ENCODE measurements around the gene SAMD4B.

DNA sequence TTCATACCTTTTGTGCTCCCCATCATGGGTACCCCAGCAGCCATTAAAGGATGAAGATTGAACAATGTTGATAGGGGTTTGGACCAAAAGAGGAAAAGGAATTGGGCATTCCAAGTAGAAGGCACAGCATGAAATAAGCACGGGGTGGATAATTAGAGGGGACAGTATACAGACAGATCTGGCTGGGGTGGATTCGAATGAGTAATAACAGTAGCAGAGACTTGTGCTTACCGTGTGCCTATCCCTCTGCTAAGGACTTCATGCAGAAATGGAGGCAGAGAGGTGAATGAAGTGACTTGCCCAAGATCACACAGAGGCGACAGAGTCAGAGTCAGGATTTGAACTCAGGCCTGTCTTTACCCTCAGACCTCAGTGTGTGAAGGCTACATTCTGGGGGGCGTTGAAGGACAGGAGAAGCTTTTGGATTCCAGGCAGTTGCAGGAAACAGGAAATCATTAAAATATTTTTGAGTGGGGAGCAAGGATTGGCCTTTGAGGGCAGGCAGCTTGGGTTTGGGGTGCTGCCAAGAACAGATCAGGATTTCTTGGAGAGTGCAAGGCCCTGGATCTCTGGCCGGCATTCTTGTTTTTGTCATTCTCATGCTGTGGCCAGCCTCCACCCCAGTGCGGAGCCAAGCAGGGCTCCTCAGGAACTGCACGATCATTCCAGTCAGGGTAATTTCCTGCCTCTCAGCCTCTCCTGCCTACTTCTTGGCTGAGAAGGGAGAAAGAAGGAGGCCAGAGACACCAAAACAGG lies 30.0 kb downstream of the SAMD4B start:
- TF ChIP-seq, protein P1, sequence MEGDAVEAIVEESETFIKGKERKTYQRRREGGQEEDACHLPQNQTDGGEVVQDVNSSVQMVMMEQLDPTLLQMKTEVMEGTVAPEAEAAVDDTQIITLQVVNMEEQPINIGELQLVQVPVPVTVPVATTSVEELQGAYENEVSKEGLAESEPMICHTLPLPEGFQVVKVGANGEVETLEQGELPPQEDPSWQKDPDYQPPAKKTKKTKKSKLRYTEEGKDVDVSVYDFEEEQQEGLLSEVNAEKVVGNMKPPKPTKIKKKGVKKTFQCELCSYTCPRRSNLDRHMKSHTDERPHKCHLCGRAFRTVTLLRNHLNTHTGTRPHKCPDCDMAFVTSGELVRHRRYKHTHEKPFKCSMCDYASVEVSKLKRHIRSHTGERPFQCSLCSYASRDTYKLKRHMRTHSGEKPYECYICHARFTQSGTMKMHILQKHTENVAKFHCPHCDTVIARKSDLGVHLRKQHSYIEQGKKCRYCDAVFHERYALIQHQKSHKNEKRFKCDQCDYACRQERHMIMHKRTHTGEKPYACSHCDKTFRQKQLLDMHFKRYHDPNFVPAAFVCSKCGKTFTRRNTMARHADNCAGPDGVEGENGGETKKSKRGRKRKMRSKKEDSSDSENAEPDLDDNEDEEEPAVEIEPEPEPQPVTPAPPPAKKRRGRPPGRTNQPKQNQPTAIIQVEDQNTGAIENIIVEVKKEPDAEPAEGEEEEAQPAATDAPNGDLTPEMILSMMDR (IDR thresholded peaks at IDR 0.05; ENCODE audit: insufficient read depth, low read length), result no peak
- TF ChIP-seq GABPA (IDR thresholded peaks at IDR 0.05; ENCODE audit: low read depth) (no peak), POLR2AphosphoS5 (IDR thresholded peaks at IDR 0.05; ENCODE audit: low read depth) (no peak)
- TF ChIP-seq, protein P2, sequence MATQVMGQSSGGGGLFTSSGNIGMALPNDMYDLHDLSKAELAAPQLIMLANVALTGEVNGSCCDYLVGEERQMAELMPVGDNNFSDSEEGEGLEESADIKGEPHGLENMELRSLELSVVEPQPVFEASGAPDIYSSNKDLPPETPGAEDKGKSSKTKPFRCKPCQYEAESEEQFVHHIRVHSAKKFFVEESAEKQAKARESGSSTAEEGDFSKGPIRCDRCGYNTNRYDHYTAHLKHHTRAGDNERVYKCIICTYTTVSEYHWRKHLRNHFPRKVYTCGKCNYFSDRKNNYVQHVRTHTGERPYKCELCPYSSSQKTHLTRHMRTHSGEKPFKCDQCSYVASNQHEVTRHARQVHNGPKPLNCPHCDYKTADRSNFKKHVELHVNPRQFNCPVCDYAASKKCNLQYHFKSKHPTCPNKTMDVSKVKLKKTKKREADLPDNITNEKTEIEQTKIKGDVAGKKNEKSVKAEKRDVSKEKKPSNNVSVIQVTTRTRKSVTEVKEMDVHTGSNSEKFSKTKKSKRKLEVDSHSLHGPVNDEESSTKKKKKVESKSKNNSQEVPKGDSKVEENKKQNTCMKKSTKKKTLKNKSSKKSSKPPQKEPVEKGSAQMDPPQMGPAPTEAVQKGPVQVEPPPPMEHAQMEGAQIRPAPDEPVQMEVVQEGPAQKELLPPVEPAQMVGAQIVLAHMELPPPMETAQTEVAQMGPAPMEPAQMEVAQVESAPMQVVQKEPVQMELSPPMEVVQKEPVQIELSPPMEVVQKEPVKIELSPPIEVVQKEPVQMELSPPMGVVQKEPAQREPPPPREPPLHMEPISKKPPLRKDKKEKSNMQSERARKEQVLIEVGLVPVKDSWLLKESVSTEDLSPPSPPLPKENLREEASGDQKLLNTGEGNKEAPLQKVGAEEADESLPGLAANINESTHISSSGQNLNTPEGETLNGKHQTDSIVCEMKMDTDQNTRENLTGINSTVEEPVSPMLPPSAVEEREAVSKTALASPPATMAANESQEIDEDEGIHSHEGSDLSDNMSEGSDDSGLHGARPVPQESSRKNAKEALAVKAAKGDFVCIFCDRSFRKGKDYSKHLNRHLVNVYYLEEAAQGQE (IDR thresholded peaks at IDR 0.05; ENCODE audit: insufficient replicate concordance, low read depth), result no peak

Measured in HL-60 (cell line).